AG09319 (cell line): ENCODE measurements around the gene HSF5.

Experiments
- DNase-seq: peaks from one replicate; pipeline ENCODE4 v3.0.0-alpha.2; 2010; ENCODE audit warnings: low read depth; ENCODE audit errors: extremely low read depth
- CTCF ChIP-seq: IDR thresholded peaks from 2 replicates; pipeline ENCODE4 v1.5.1; 2011; ENCODE audit warnings: low read depth, mild to moderate bottlenecking, inconsistent platforms, low read length, moderate library complexity

HSF5 gene

GRCh38 chr17:58382108-58382871, 105.9 kb downstream of the HSF5 start:
- TF ChIP-seq CTCF = no peak
- no peak for DNase-seq

- DNase-seq = no peak
- TF ChIP-seq CTCF = no peak
Observed at GRCh38 chr17:58381124-58382035, 106.8 kb downstream of the HSF5 start.

GRCh38 chr17:58380207-58381123, 107.7 kb downstream of the HSF5 start:
- no peak for DNase-seq
- no peak for TF ChIP-seq CTCF

GRCh38 chr17:58379511-58379824, 108.7 kb downstream of the HSF5 start:
- no peak for DNase-seq
- no peak for TF ChIP-seq CTCF

DNA sequence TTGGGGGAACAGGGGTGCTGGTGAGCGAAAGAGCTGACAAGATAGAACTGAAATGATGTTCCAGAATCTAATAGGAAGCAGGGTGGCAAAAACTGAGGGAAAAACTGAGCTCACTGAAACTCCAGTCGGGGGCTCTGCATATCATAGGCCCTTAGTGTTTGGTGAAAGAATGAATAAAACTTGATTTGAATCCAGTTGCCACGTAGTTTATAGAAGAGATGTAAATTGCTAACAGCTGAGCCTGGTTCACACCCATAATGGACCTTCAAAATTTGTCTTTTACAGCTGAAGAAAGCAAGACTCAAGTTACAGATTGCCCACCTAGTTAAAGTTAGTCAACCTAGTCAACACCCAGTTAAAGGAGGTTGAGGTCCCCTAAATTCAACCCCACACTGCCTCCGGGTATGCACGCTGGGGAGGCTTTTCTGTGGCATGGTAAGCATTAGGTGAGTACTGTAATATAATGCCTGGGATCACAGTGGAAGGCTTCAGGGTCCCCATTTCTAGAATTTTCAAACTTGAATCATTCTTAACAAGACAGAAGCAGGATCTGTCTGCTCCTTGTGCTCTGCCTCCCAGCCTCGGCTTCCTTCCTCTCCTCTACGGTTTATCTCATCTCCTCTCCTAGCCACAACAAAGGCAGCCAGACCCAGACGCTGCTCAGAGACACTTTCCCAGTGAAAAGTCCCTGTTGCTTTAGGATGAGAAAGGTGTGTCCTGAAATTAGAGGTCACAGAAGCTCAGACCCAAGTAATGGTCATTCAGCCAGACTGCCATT, 109.3 kb downstream of the HSF5 start:
- no peak for TF ChIP-seq CTCF
- no peak for DNase-seq

GRCh38 chr17:58377661-58378060, 110.5 kb downstream of the HSF5 start:
- no peak for DNase-seq

More at GRCh38 chr17:58377661-58378060, 110.5 kb downstream of the HSF5 start:
- TF ChIP-seq CTCF = no peak
